ES-I3 (cell line): ENCODE measurements around the gene DCDC1.

ENCODE experiments used
- H3K36me3 ChIP-seq: 2 replicates; pipeline ENCODE4 v1.6.1; 2013; ENCODE audit warnings: mild to moderate bottlenecking, low read length, control low read depth, moderate library complexity; ENCODE audit not compliant: insufficient read depth
- H3K4me1 ChIP-seq: 2 replicates; pipeline ENCODE4 v1.6.1; 2013; ENCODE audit warnings: mild to moderate bottlenecking, control low read depth, low read length; ENCODE audit not compliant: insufficient read depth
- H3K9ac ChIP-seq: 2 replicates; pipeline ENCODE4 v1.6.1; 2013; ENCODE audit warnings: low read depth, mild to moderate bottlenecking, low read length, moderate library complexity
- H3K9me3 ChIP-seq: 2 replicates; pipeline ENCODE4 v1.6.1; 2013; ENCODE audit warnings: mild to moderate bottlenecking, low read length, moderate library complexity; ENCODE audit not compliant: control insufficient read depth, insufficient read depth

Gene DCDC1

GRCh38 chr11:31127290-31127689, 242.2 kb downstream of the DCDC1 start:
- no peaks in the 10 kb centered on the region for H3K4me1 ChIP-seq

GRCh38 chr11:31120428-31120827, 249.1 kb downstream of the DCDC1 start:
- H3K4me1 ChIP-seq: 0 out of 2 replicates have a peak, but pooled peaks cover 9% of the 10 kb centered on the region
- H3K9ac ChIP-seq: no peak overlapping the region
- 0 out of 2 replicates have a peak, but pooled peaks cover 1% of the 10 kb centered on the region for H3K9me3 ChIP-seq
- H3K36me3 ChIP-seq: no peaks in the 10 kb centered on the region

More at GRCh38 chr11:31127290-31127689, 242.2 kb downstream of the DCDC1 start:
- Histone ChIP-seq H3K9ac (no peak overlapping the region), H3K36me3 (no peaks in the 10 kb centered on the region), H3K9me3 (0 out of 2 replicates have a peak, but pooled peaks cover 4% of the 10 kb centered on the region)

GRCh38 chr11:31118566-31118965, 251.0 kb downstream of the DCDC1 start:
- Histone ChIP-seq H3K9me3 (no peaks in the 10 kb centered on the region), H3K4me1 (0 out of 2 replicates have a peak, but pooled peaks cover 9% of the 10 kb centered on the region), H3K9ac (no peak overlapping the region), H3K36me3 (no peaks in the 10 kb centered on the region)

- no peak overlapping the region for H3K9ac ChIP-seq
- H3K36me3 ChIP-seq: no peaks in the 10 kb centered on the region
- no peaks in the 10 kb centered on the region for H3K9me3 ChIP-seq
- 0 out of 2 replicates have a peak, but pooled peaks cover 9% of the 10 kb centered on the region for H3K4me1 ChIP-seq
Observed at GRCh38 chr11:31117038-31117437, 252.5 kb downstream of the DCDC1 start.

- H3K9ac ChIP-seq: no peak overlapping the region
- no peaks in the 10 kb centered on the region for H3K9me3 ChIP-seq
- no peaks in the 10 kb centered on the region for H3K36me3 ChIP-seq
- no peaks in the 10 kb centered on the region for H3K4me1 ChIP-seq
Observed at GRCh38 chr11:31114442-31114841, 255.1 kb downstream of the DCDC1 start.

GRCh38 chr11:31110830-31111229, 258.7 kb downstream of the DCDC1 start:
- Histone ChIP-seq H3K36me3 (no peaks in the 10 kb centered on the region), H3K4me1 (no peaks in the 10 kb centered on the region), H3K9me3 (no peaks in the 10 kb centered on the region), H3K9ac (no peak overlapping the region)

- Histone ChIP-seq H3K9me3 (no peaks in the 10 kb centered on the region), H3K36me3 (no peaks in the 10 kb centered on the region), H3K4me1 (no peaks in the 10 kb centered on the region), H3K9ac (no peak overlapping the region)
Observed at GRCh38 chr11:31109446-31109845, 260.1 kb downstream of the DCDC1 start.

GRCh38 chr11:31107649-31108048, 261.9 kb downstream of the DCDC1 start:
- no peaks in the 10 kb centered on the region for H3K9me3 ChIP-seq
- H3K4me1 ChIP-seq: no peaks in the 10 kb centered on the region
- H3K36me3 ChIP-seq: no peaks in the 10 kb centered on the region
- H3K9ac ChIP-seq: no peak overlapping the region

- no peaks in the 10 kb centered on the region for H3K36me3 ChIP-seq
- H3K9me3 ChIP-seq: no peaks in the 10 kb centered on the region
- H3K9ac ChIP-seq: no peak overlapping the region
- H3K4me1 ChIP-seq: no peaks in the 10 kb centered on the region
Observed at GRCh38 chr11:31106968-31107576, 262.5 kb downstream of the DCDC1 start.

- H3K9me3 ChIP-seq: no peaks in the 10 kb centered on the region
- no peak overlapping the region for H3K9ac ChIP-seq
- no peaks in the 10 kb centered on the region for H3K36me3 ChIP-seq
- no peaks in the 10 kb centered on the region for H3K4me1 ChIP-seq
Observed at GRCh38 chr11:31106326-31106725, 263.2 kb downstream of the DCDC1 start.

- Histone ChIP-seq H3K9ac (no peak overlapping the region), H3K36me3 (no peaks in the 10 kb centered on the region), H3K9me3 (no peaks in the 10 kb centered on the region), H3K4me1 (no peaks in the 10 kb centered on the region)
Observed at GRCh38 chr11:31102875-31103274, 266.7 kb downstream of the DCDC1 start.

GRCh38 chr11:31102316-31102715, 267.2 kb downstream of the DCDC1 start:
- H3K36me3 ChIP-seq: no peaks in the 10 kb centered on the region
- H3K9ac ChIP-seq: no peak overlapping the region
- no peaks in the 10 kb centered on the region for H3K4me1 ChIP-seq
- H3K9me3 ChIP-seq: no peaks in the 10 kb centered on the region

GRCh38 chr11:31096191-31096805, 273.2 kb downstream of the DCDC1 start:
- H3K4me1 ChIP-seq: no peaks in the 10 kb centered on the region
- no peaks in the 10 kb centered on the region for H3K9me3 ChIP-seq
- H3K36me3 ChIP-seq: no peaks in the 10 kb centered on the region
- no peak overlapping the region for H3K9ac ChIP-seq

- peaks cover 5% of the 10 kb centered on the region for H3K9me3 ChIP-seq
- H3K4me1 ChIP-seq: no peaks in the 10 kb centered on the region
- H3K36me3 ChIP-seq: no peaks in the 10 kb centered on the region
- H3K9ac ChIP-seq: no peak overlapping the region
Observed at GRCh38 chr11:31092638-31093037, 276.9 kb downstream of the DCDC1 start.

GRCh38 chr11:31089117-31089516, 280.4 kb downstream of the DCDC1 start:
- Histone ChIP-seq H3K9ac (no peak overlapping the region), H3K4me1 (no peaks in the 10 kb centered on the region), H3K9me3 (peaks cover 5% of the 10 kb centered on the region), H3K36me3 (no peaks in the 10 kb centered on the region)
